RKO (cell line): ENCODE data around the gene GLS2.
"Not testable (repeated sequence)": the region's sequence is repeated elsewhere in the genome, so short reads cannot be mapped to it uniquely, and the experiment has no call there.

Experiments used
- DNase-seq: peaks from one replicate; pipeline ENCODE4 v3.0.0-alpha.2; 2016; ENCODE audit warnings: low spot score

GLS2 gene

GRCh38 chr12:56488041-56488955 lies at the start of gene GLS2:
GLS2 (minus strand) TSS chr12:56488161; CDS start chr12:56488118, 43 bp downstream.
- peak; percentile 82 for DNase-seq

- no peak for DNase-seq
These were observed 49.6 kb upstream of the GLS2 start for GRCh38 chr12:56537546-56537945.

- no peak for DNase-seq
These were observed 42.6 kb upstream of the GLS2 start for GRCh38 chr12:56530390-56531055.

GRCh38 chr12:56529656-56530055 lies 41.7 kb upstream of the GLS2 start:
- no peak for DNase-seq

GRCh38 chr12:56528846-56529245 lies 40.9 kb upstream of the GLS2 start:
- no peak for DNase-seq

GRCh38 chr12:56522411-56523193 lies 34.6 kb upstream of the GLS2 start:
- peak; percentile 46 for DNase-seq

- DNase-seq: peak; percentile 92
These were observed 33.8 kb upstream of the GLS2 start, which contains the start of gene RBMS2 for GRCh38 chr12:56521590-56522371. RBMS2 (plus strand) TSS chr12:56521820; CDS start chr12:56522024, 204 bp downstream.

GRCh38 chr12:56521209-56521589 lies 33.2 kb upstream of the GLS2 start:
- no peak for DNase-seq

- DNase-seq: no peak
These were observed 32.5 kb upstream of the GLS2 start for GRCh38 chr12:56520506-56520905.

- DNase-seq: no peak
These were observed 32.1 kb upstream of the GLS2 start for GRCh38 chr12:56520048-56520447.

- no peak for DNase-seq
These were observed 30.6 kb upstream of the GLS2 start for GRCh38 chr12:56518570-56518969.

- no peak for DNase-seq
These were observed 29.9 kb upstream of the GLS2 start for GRCh38 chr12:56517854-56518253.

- DNase-seq: not testable (repeated sequence)
These were observed 26.0 kb upstream of the GLS2 start for GRCh38 chr12:56514014-56514318.

- no peak for DNase-seq
These were observed 22.8 kb upstream of the GLS2 start for GRCh38 chr12:56510786-56511185.

- DNase-seq: not testable (repeated sequence)
These were observed 11.9 kb upstream of the GLS2 start for GRCh38 chr12:56499879-56500278.

GRCh38 chr12:56499452-56499851 lies 11.5 kb upstream of the GLS2 start:
- not testable (repeated sequence) for DNase-seq

- DNase-seq: not testable (repeated sequence)
These were observed 10.4 kb upstream of the GLS2 start for GRCh38 chr12:56498126-56498902.

GRCh38 chr12:56496704-56497103 lies 8.7 kb upstream of the GLS2 start:
- DNase-seq: peak; percentile 29

GRCh38 chr12:56494481-56494880 lies 6.5 kb upstream of the GLS2 start:
- not testable (repeated sequence) for DNase-seq

GRCh38 chr12:56494106-56494415 lies 6.1 kb upstream of the GLS2 start:
- not testable (repeated sequence) for DNase-seq
